ENCODE results near the gene FOXR1.

FOXR1 gene

GRCh38 chr11:118971646-118972045, at the start of gene FOXR1:
Gene FOXR1 (plus strand): TSS chr11:118971761. CDS start chr11:118971932, 171 bp downstream.
- DNase-seq (ENCODE audit: low read depth) = no peak

GRCh38 chr11:118921929-118922744, 49.4 kb upstream of the FOXR1 start:
- DNase-seq (ENCODE audit: low read depth) = no peak

GRCh38 chr11:118922745-118923627, 48.6 kb upstream of the FOXR1 start:
- no peak for DNase-seq (ENCODE audit: low read depth)

- no peak for DNase-seq (ENCODE audit: low read depth)
Measured at GRCh38 chr11:118923721-118924587, 47.6 kb upstream of the FOXR1 start.

GRCh38 chr11:118924591-118925585, 46.7 kb upstream of the FOXR1 start:
- DNase-seq (ENCODE audit: low read depth) = no peak

GRCh38 chr11:118927554-118928100, 43.9 kb upstream of the FOXR1 start:
- DNase-seq (ENCODE audit: low read depth) = no peak

GRCh38 chr11:118928101-118928869, 43.3 kb upstream of the FOXR1 start:
- DNase-seq (ENCODE audit: low read depth) = no peak

- no peak for DNase-seq (ENCODE audit: low read depth)
Measured at GRCh38 chr11:118928870-118929500, 42.6 kb upstream of the FOXR1 start.

- no peak for DNase-seq (ENCODE audit: low read depth)
Measured at GRCh38 chr11:118929501-118930093, 42.0 kb upstream of the FOXR1 start.

- no peak for DNase-seq (ENCODE audit: low read depth)
Measured at GRCh38 chr11:118930094-118930712, 41.4 kb upstream of the FOXR1 start.

- DNase-seq (ENCODE audit: low read depth) = no peak
Measured at GRCh38 chr11:118931571-118931970, 40.0 kb upstream of the FOXR1 start.

GRCh38 chr11:118933486-118933885, 38.1 kb upstream of the FOXR1 start:
- DNase-seq (ENCODE audit: low read depth) = no peak

- no peak for DNase-seq (ENCODE audit: low read depth)
Measured at GRCh38 chr11:118935376-118935775, 36.2 kb upstream of the FOXR1 start.

GRCh38 chr11:118938491-118939403, 32.8 kb upstream of the FOXR1 start:
- no peak for DNase-seq (ENCODE audit: low read depth)

GRCh38 chr11:118939404-118939915, 32.1 kb upstream of the FOXR1 start:
- no peak for DNase-seq (ENCODE audit: low read depth)

GRCh38 chr11:118939953-118940598, 31.5 kb upstream of the FOXR1 start:
- no peak for DNase-seq (ENCODE audit: low read depth)

All from GM04503 (cell line).